SK-N-SH (cell line): ENCODE results near the gene MTREX. TPM values are rescaled to one million over a fixed set of nuclear protein-coding genes. Genes with fewer than 3 reads are reported as not detected.

ENCODE experiments used
- CTCF ChIA-PET: fragments of 300-600, 350-600 bp; formaldehyde crosslinking; extraction: SDS; loops from one replicate; lab custom pipeline; 2021; lab: Yijun Ruan, JAX
- POLR2A ChIA-PET: fragments of 350-600 bp; sonication (Branson Sonifier 250); formaldehyde crosslinking; extraction: SDS; loops from one replicate; lab custom pipeline; 2020; ENCODE audit warnings: antibody characterized with exemption, inconsistent platforms; lab: Yijun Ruan, JAX
- DNase-seq: peaks from one replicate; pipeline ENCODE4 v3.0.0; 2012
- H2AFZ ChIP-seq: fragments of 200-600 bp; sonication (generic); 2 replicates; pipeline ENCODE4 v1.8.1; 2016; ENCODE audit warnings: antibody characterized with exemption, mild to moderate bottlenecking, low read depth
- H3F3A ChIP-seq: fragments of 200-600 bp; sonication (generic); replicated peaks from 2 replicates; pipeline ENCODE3; 2016; ENCODE audit warnings: antibody characterized with exemption, mild to moderate bottlenecking; ENCODE audit not compliant: insufficient read depth
- H3K27ac ChIP-seq, 2 experiments: fragments of 200-500 bp in 1 of 2; fragments of 200-600 bp in 1 of 2; sonication (Bioruptor generic) in 1 of 2; sonication (generic), shearing (Covaris generic) in 1 of 2; 2 replicates each; pipeline versions ENCODE4 v1.5.1 to v1.6.1; 2014 to 2016; ENCODE audit warnings: low read depth in 2 of 2, inconsistent platforms in 1 of 2, low read length in 1 of 2, mild to moderate bottlenecking in 1 of 2, mixed read lengths in 1 of 2
- H3K27me3 ChIP-seq: fragments of 200-600 bp; sonication (generic), shearing (Covaris generic); 2 replicates; pipeline ENCODE4 v1.6.1; 2016; ENCODE audit warnings: mixed run types; ENCODE audit not compliant: insufficient read depth
- H3K36me3 ChIP-seq, 2 experiments: fragments of 200-500 bp in 1 of 2; fragments of 200-600 bp in 1 of 2; sonication (Bioruptor generic) in 1 of 2; sonication (generic) in 1 of 2; replicated peaks in 1 of 2; 2 replicates each; pipeline versions ENCODE3 to v1.5.1; 2014 to 2016; ENCODE audit warnings: low read length in 1 of 2, mild to moderate bottlenecking in 1 of 2; ENCODE audit not compliant: insufficient read depth in 2 of 2, control insufficient read depth in 1 of 2
- H3K4me1 ChIP-seq, 2 experiments: fragments of 200-500 bp in 1 of 2; fragments of 200-600 bp in 1 of 2; sonication (Bioruptor generic) in 1 of 2; sonication (generic), shearing (Covaris generic) in 1 of 2; 2 replicates each; pipeline versions ENCODE4 v1.5.1 to v1.6.1; 2014 to 2016; ENCODE audit warnings: low read depth in 1 of 2, low read length in 1 of 2, mixed run types in 1 of 2; ENCODE audit not compliant: insufficient read depth in 2 of 2, control insufficient read depth in 1 of 2
- H3K4me2 ChIP-seq: fragments of 200-600 bp; sonication (generic), shearing (Covaris generic); 2 replicates; pipeline ENCODE4 v1.6.1; 2017; ENCODE audit warnings: mixed run types
- H3K4me3 ChIP-seq, 2 experiments: fragments of 200-500 bp in 1 of 2; fragments of 200-600 bp in 1 of 2; sonication (Bioruptor generic) in 1 of 2; sonication (generic), shearing (Covaris generic) in 1 of 2; 2 replicates each; pipeline versions ENCODE4 v1.5.1 to v1.8.1; 2014 to 2016; ENCODE audit warnings: low read depth in 2 of 2, inconsistent platforms in 1 of 2, low read length in 1 of 2, mild to moderate bottlenecking in 1 of 2, mixed read lengths in 1 of 2, moderate library complexity in 1 of 2
- H3K79me2 ChIP-seq: fragments of 200-600 bp; sonication (generic); 2 replicates; pipeline ENCODE4 v1.8.1; 2017; ENCODE audit warnings: mild to moderate bottlenecking; ENCODE audit not compliant: insufficient read depth
- H3K9ac ChIP-seq: fragments of 200-600 bp; sonication (generic); 2 replicates; pipeline ENCODE4 v1.6.1; 2017; ENCODE audit warnings: mixed run types
- H3K9me2 ChIP-seq: fragments of 200-600 bp; sonication (generic); 2 replicates; pipeline ENCODE4 v1.6.1; 2017; ENCODE audit warnings: mixed run types
- H3K9me3 ChIP-seq: fragments of 200-600 bp; sonication (generic); 2 replicates; pipeline ENCODE4 v1.6.1; 2017; ENCODE audit warnings: mixed run types, mild to moderate bottlenecking, moderate library complexity
- H4K20me1 ChIP-seq: fragments of 200-600 bp; sonication (generic); 2 replicates; pipeline ENCODE4 v1.6.1; 2017; ENCODE audit warnings: mild to moderate bottlenecking, mixed run types; ENCODE audit not compliant: insufficient read depth
- CTCF ChIP-seq: fragments of 200-600 bp; sonication (generic); IDR thresholded peaks from 2 replicates; pipeline ENCODE4 v1.6.1; 2017; ENCODE audit warnings: antibody characterized with exemption, mild to moderate bottlenecking, moderate library complexity
- EP300 ChIP-seq, 2 experiments: IDR thresholded peaks; 2 replicates each; pipeline versions ENCODE4 v1.4.0 to v1.6.1; 2012; ENCODE audit warnings: borderline replicate concordance in 1 of 2, low read depth in 1 of 2, low read length in 1 of 2
- EZH2phosphoT487 ChIP-seq: fragments of 200-600 bp; sonication (generic); IDR thresholded peaks from 2 replicates; pipeline ENCODE4 v1.6.1; 2017; ENCODE audit warnings: low read depth, mixed run types, mild to moderate bottlenecking, antibody characterized with exemption, moderate library complexity, borderline replicate concordance
- FOSL2 ChIP-seq: IDR thresholded peaks from 2 replicates; pipeline ENCODE4 v1.4.0; 2012; ENCODE audit warnings: low read depth, mild to moderate bottlenecking, moderate library complexity, borderline replicate concordance
- FOXJ3 ChIP-seq: sonication (generic); formaldehyde crosslinking; IDR thresholded peaks from 2 replicates; pipeline ENCODE4 v1.5.1; 2020; ENCODE audit warnings: mild to moderate bottlenecking, missing genetic modification reagents
- FOXM1 ChIP-seq: IDR thresholded peaks from 2 replicates; pipeline ENCODE4 v1.4.0; 2012; ENCODE audit warnings: low read depth, mild to moderate bottlenecking
- GABPA ChIP-seq: IDR thresholded peaks from 2 replicates; pipeline ENCODE4 v1.4.0; 2012; ENCODE audit warnings: low read depth, mild to moderate bottlenecking
- GATA2 ChIP-seq: sonication (generic); formaldehyde crosslinking; IDR thresholded peaks from 2 replicates; pipeline ENCODE4 v1.5.0; 2020; ENCODE audit warnings: mild to moderate bottlenecking, missing genetic modification reagents
- IRF3 ChIP-seq: fragments of 150-350 bp; IDR thresholded peaks from 2 replicates; pipeline ENCODE4 v1.6.1; 2016; ENCODE audit warnings: mild to moderate bottlenecking, low read depth, low read length
- JUND ChIP-seq: IDR thresholded peaks from 2 replicates; pipeline ENCODE4 v1.4.0; 2012
- MAX ChIP-seq: IDR thresholded peaks from 2 replicates; pipeline ENCODE4 v1.4.0; 2012; ENCODE audit warnings: low read depth
- MXI1 ChIP-seq: IDR thresholded peaks from 2 replicates; pipeline ENCODE4 v1.6.1; 2012; ENCODE audit warnings: mild to moderate bottlenecking, low read depth, low read length, improper control_type of control experiment
- NFIC ChIP-seq: IDR thresholded peaks from 2 replicates; pipeline ENCODE4 v1.4.0; 2012; ENCODE audit warnings: borderline replicate concordance
- PBX3 ChIP-seq: IDR thresholded peaks from 2 replicates; pipeline ENCODE4; 2012
- RAD21 ChIP-seq: IDR thresholded peaks from 2 replicates; pipeline ENCODE4 v1.6.1; 2012; ENCODE audit warnings: mild to moderate bottlenecking, low read length
- RFX5 ChIP-seq: IDR thresholded peaks from 2 replicates; pipeline ENCODE4 v1.6.1; 2012; ENCODE audit warnings: mild to moderate bottlenecking, improper control_type of control experiment, low read length
- SIN3A ChIP-seq: IDR thresholded peaks from 2 replicates; pipeline ENCODE4 v1.6.1; 2012; ENCODE audit warnings: low read depth, mild to moderate bottlenecking, low read length, moderate library complexity, borderline replicate concordance
- TAF1 ChIP-seq: IDR thresholded peaks from 2 replicates; pipeline ENCODE4 v1.6.1; 2012; ENCODE audit warnings: low read depth, mild to moderate bottlenecking, low read length, moderate library complexity, borderline replicate concordance
- TEAD4 ChIP-seq: IDR thresholded peaks from 2 replicates; pipeline ENCODE4 v1.4.0; 2012; ENCODE audit warnings: mild to moderate bottlenecking, borderline replicate concordance; ENCODE audit not compliant: insufficient read depth
- USF1 ChIP-seq: IDR thresholded peaks from 2 replicates; pipeline ENCODE4 v1.4.0; 2012; ENCODE audit warnings: low read depth, borderline replicate concordance
- WGBS: methylation state at CpG from one replicate; pipeline ENCODE4 v1.1.6; 2017; ENCODE audit warnings: low lambda C conversion rate; 5-methylcytosine and 5-hydroxymethylcytosine counted together
- polyA plus RNA-seq, 3 experiments: library from polyadenylated mRNA; depleted of rRNA; stranded (reverse); fragments of >200 nt; gene quantifications; 2 replicates each; pipeline ENCODE4 v1.2.3, GENCODE V29; 2012

MTREX gene
- polyA plus RNA-seq, 1 of the 3 experiments (the other 2 are of a cell fraction), result 11.2 TPM

GRCh38 chr5:55437452-55437851 is 129.7 kb downstream of the MTREX start:
- no peak for TF ChIP-seq EZH2phosphoT487
- TF ChIP-seq MAX, result no peak
- TF ChIP-seq JUND, result no peak
- TF ChIP-seq MXI1, result no peak
- no peak for TF ChIP-seq RFX5
- TF ChIP-seq FOXM1, result no peak
- TF ChIP-seq USF1, result no peak
- no peak for TF ChIP-seq GATA2
- no peak for TF ChIP-seq FOXJ3 (CRISPR knock-in tag)
- TF ChIP-seq TEAD4, result no peak
- TF ChIP-seq SIN3A, result no peak
- no peak for TF ChIP-seq FOSL2
- no peak for TF ChIP-seq IRF3
- no peak for TF ChIP-seq PBX3
- TF ChIP-seq CTCF, result no peak
- TF ChIP-seq NFIC, result no peak
- no peak for TF ChIP-seq GABPA
- no peak for TF ChIP-seq EP300 (IDR thresholded peaks at IDR 0.05; ENCODE audit: borderline replicate concordance in 1 of 2, low read depth in 1 of 2, low read length in 1 of 2)
- TF ChIP-seq TAF1, result no peak
- TF ChIP-seq RAD21, result no peak

More at GRCh38 chr5:55437452-55437851, 129.7 kb downstream of the MTREX start:
- Histone ChIP-seq H3K4me2 (peak overlapping the region; percentile 49; the same call in 1 of the 2 replicates), H4K20me1 (no peaks in the 10 kb centered on the region), H3K9ac (peak overlapping the region; percentile 29; the same call in 1 of the 2 replicates), H3F3A (peaks cover 32% of the 10 kb centered on the region), H3K9me3 (no peaks in the 10 kb centered on the region), H3K4me3 (no peak overlapping the region), H3K79me2 (0 out of 2 replicates have a peak, but pooled peaks cover 6% of the 10 kb centered on the region), H3K36me3 (peaks cover 0 to 11% of the 10 kb centered on the region in 2 experiments), H3K4me1 (peaks cover 31 to 32% of the 10 kb centered on the region in 2 experiments), H3K9me2 (no peaks in the 10 kb centered on the region), H3K27me3 (no peaks in the 10 kb centered on the region), H2AFZ (no peak overlapping the region), H3K27ac (peak overlapping the region; percentile 78 to 90)
- 74% methylated on average over 1 of the region's 1 CpG for WGBS
- DNase-seq, result no peak
- ChIA-PET POLR2A (interaction anchor here (0.6 kb wide), 1 partner anchor 9 kb away, joined by 3 read pairs; no protein-coding TSS in a partner anchor), CTCF (no interaction called here)
